Smooth muscle cell (in vitro differentiated cells): ENCODE measurements around the gene PSMA4. TPM values are rescaled to one million over a fixed set of nuclear protein-coding genes. Genes with fewer than 3 reads are reported as not detected.
A peak's percentile ranks its signal among the peaks of the same experiment; 100 is the strongest.
"Not testable (repeated sequence)": the region's sequence is repeated elsewhere in the genome, so short reads cannot be mapped to it uniquely, and the experiment has no call there.

Experiments
- DNase-seq: peaks from one replicate; lab custom pipeline; 2025; ENCODE audit not compliant: unreplicated experiment; lab: John Stamatoyannopoulos, UW
- H2AFZ ChIP-seq: fragments of 200-600 bp; sonication (generic); 2 replicates; pipeline ENCODE4 v1.6.0; 2016; ENCODE audit warnings: antibody characterized with exemption, low read depth, mild to moderate bottlenecking
- H3F3A ChIP-seq: fragments of 200-600 bp; sonication (generic); 2 replicates; pipeline ENCODE4 v1.6.0; 2017; ENCODE audit warnings: antibody characterized with exemption, low read depth
- H3K27ac ChIP-seq: fragments of 200-600 bp; sonication (generic); 2 replicates; pipeline ENCODE4 v1.5.1; 2016; ENCODE audit warnings: low read depth, mild to moderate bottlenecking
- H3K27me3 ChIP-seq: fragments of 200-600 bp; sonication (generic); 2 replicates; pipeline ENCODE4 v1.6.1; 2016; ENCODE audit warnings: low read depth, mild to moderate bottlenecking
- H3K36me3 ChIP-seq: fragments of 200-600 bp; sonication (generic); 2 replicates; pipeline ENCODE4 v1.5.1; 2016; ENCODE audit warnings: low read depth
- H3K4me1 ChIP-seq: fragments of 200-600 bp; sonication (generic); 2 replicates; pipeline ENCODE4 v1.5.1; 2016; ENCODE audit warnings: low read depth
- H3K4me2 ChIP-seq: fragments of 200-600 bp; sonication (generic); 2 replicates; pipeline ENCODE4 v1.6.0; 2016; ENCODE audit warnings: mild to moderate bottlenecking
- H3K4me3 ChIP-seq: fragments of 200-600 bp; sonication (generic); 2 replicates; pipeline ENCODE4 v1.5.1; 2016; ENCODE audit warnings: mild to moderate bottlenecking
- H3K79me2 ChIP-seq: fragments of 200-600 bp; sonication (generic); 2 replicates; pipeline ENCODE4 v1.6.0; 2016; ENCODE audit warnings: low read depth, mild to moderate bottlenecking
- H3K9ac ChIP-seq: fragments of 200-600 bp; sonication (generic); 2 replicates; pipeline ENCODE4 v1.6.0; 2016; ENCODE audit warnings: low read depth
- H3K9me3 ChIP-seq: fragments of 200-600 bp; sonication (generic); replicated peaks from 2 replicates; pipeline ENCODE4 v1.5.1; 2016; ENCODE audit warnings: low read depth
- H4K20me1 ChIP-seq: fragments of 200-600 bp; sonication (generic); 2 replicates; pipeline ENCODE4 v1.6.0; 2016; ENCODE audit warnings: low read depth
- CTCF ChIP-seq: fragments of 200-600 bp; sonication (generic); IDR thresholded peaks from 2 replicates; pipeline ENCODE4 v1.5.1; 2017; ENCODE audit warnings: borderline replicate concordance, mild to moderate bottlenecking, antibody characterized with exemption; ENCODE audit not compliant: insufficient read depth, poor library complexity, severe bottlenecking
- WGBS: methylation state at CpG from one replicate; pipeline ENCODE4 v1.1.7; 2016; ENCODE audit warnings: low lambda C conversion rate; 5-methylcytosine and 5-hydroxymethylcytosine counted together
- polyA plus RNA-seq: library from polyadenylated mRNA; unstranded; fragments of >200 nt; fragmentation: Nextera tagmentation; extraction: Ambion mirVana; gene quantifications from 2 replicates; pipeline ENCODE4 v1.2.1, GENCODE V29; 2016
- total RNA-seq: library from RNA; depleted of rRNA; stranded (reverse); fragments of >200 nt; gene quantifications from 2 replicates; pipeline ENCODE4 v1.2.3, GENCODE V29; 2014

The PSMA4 gene
- total and polyA plus RNA-seq, 2 experiments from 2014 or later, result 198 to 245 TPM

GRCh38 chr15:78533331-78533730 is 6.9 kb upstream of the PSMA4 start:
- no peak overlapping the region for H3K9ac ChIP-seq
- no peaks in the 10 kb centered on the region for H3K27me3 ChIP-seq
- H3K4me3 ChIP-seq, result no peak overlapping the region
- H3K27ac ChIP-seq, result no peak overlapping the region
- DNase-seq, result no peak
- TF ChIP-seq CTCF, result no peak
- no peak overlapping the region for H3K4me2 ChIP-seq
- no peaks in the 10 kb centered on the region for H3K79me2 ChIP-seq
- no peak overlapping the region for H2AFZ ChIP-seq
- no peaks in the 10 kb centered on the region for H3K4me1 ChIP-seq
- no peaks in the 10 kb centered on the region for H4K20me1 ChIP-seq
- H3K9me3 ChIP-seq, result no peaks in the 10 kb centered on the region
- H3K36me3 ChIP-seq, result no peaks in the 10 kb centered on the region
- H3F3A ChIP-seq, result no peaks in the 10 kb centered on the region
- WGBS, result 72% methylated on average over 2 of the region's 2 CpGs

- H3K27me3 ChIP-seq, result no peaks in the 10 kb centered on the region
- no peaks in the 10 kb centered on the region for H4K20me1 ChIP-seq
- no peak overlapping the region for H3K4me2 ChIP-seq
- peaks cover under 1% of the 10 kb centered on the region for H3K4me1 ChIP-seq
- no peaks in the 10 kb centered on the region for H3K36me3 ChIP-seq
- no peak for DNase-seq
- no peak overlapping the region for H3K4me3 ChIP-seq
- H3K79me2 ChIP-seq, result peaks cover 7% of the 10 kb centered on the region
- H3F3A ChIP-seq, result no peaks in the 10 kb centered on the region
- no peak for TF ChIP-seq CTCF
- no peak overlapping the region for H2AFZ ChIP-seq
- H3K9me3 ChIP-seq, result no peaks in the 10 kb centered on the region
- H3K9ac ChIP-seq, result no peak overlapping the region
- WGBS, result 96% methylated on average over 1 of the region's 1 CpG
- H3K27ac ChIP-seq, result no peak overlapping the region
Measured at GRCh38 chr15:78536134-78536533, 4.1 kb upstream of the PSMA4 start.

GRCh38 chr15:78537266-78537905 is 2.9 kb upstream of the PSMA4 start:
- no peak overlapping the region for H3K9ac ChIP-seq
- peaks cover 9% of the 10 kb centered on the region for H3K4me1 ChIP-seq
- no peak overlapping the region for H3K4me3 ChIP-seq
- H4K20me1 ChIP-seq, result peaks cover 6% of the 10 kb centered on the region
- peaks cover 19% of the 10 kb centered on the region for H3K79me2 ChIP-seq
- H3K9me3 ChIP-seq, result no peaks in the 10 kb centered on the region
- H3K36me3 ChIP-seq, result peaks cover 3% of the 10 kb centered on the region
- no peak overlapping the region for H3K4me2 ChIP-seq
- no peak for TF ChIP-seq CTCF
- no peak overlapping the region for H2AFZ ChIP-seq
- no peaks in the 10 kb centered on the region for H3K27me3 ChIP-seq
- H3F3A ChIP-seq, result no peaks in the 10 kb centered on the region
- H3K27ac ChIP-seq, result no peak overlapping the region
- no peak for DNase-seq
- WGBS, result 86% methylated on average over 5 of the region's 5 CpGs

GRCh38 chr15:78538358-78538757 is 1.9 kb upstream of the PSMA4 start:
- TF ChIP-seq CTCF, result no peak

GRCh38 chr15:78539464-78540140 is 642 bp upstream of the PSMA4 start:
- not testable (repeated sequence) for H3K27me3 ChIP-seq, DNase-seq
- 89% methylated on average over 18 of the region's 18 CpGs for WGBS

More at GRCh38 chr15:78538358-78538757, 1.9 kb upstream of the PSMA4 start:
- Histone ChIP-seq H3K79me2 (peaks cover 23% of the 10 kb centered on the region), H2AFZ (no peak overlapping the region), H3K4me3 (no peak overlapping the region), H3K9me3 (no peaks in the 10 kb centered on the region), H3K36me3 (peaks cover 10% of the 10 kb centered on the region), H3K4me2 (no peak overlapping the region), H3K27me3 (no peaks in the 10 kb centered on the region), H3K4me1 (peaks cover 9% of the 10 kb centered on the region), H3K27ac (no peak overlapping the region), H3K9ac (no peak overlapping the region), H4K20me1 (peaks cover 6% of the 10 kb centered on the region), H3F3A (no peaks in the 10 kb centered on the region)
- no peak for DNase-seq
- WGBS, result 94% methylated on average over 1 of the region's 1 CpG

More at GRCh38 chr15:78539464-78540140, 642 bp upstream of the PSMA4 start:
- Histone ChIP-seq H3K36me3 (peaks cover 10% of the 10 kb centered on the region), H3K4me2 (peak overlapping the region; percentile 97), H3K9ac (peak overlapping the region; percentile 98), H3K79me2 (peaks cover 23% of the 10 kb centered on the region), H2AFZ (peak overlapping the region; percentile 94), H3K27ac (peak overlapping the region; percentile 95), H3K4me3 (peak overlapping the region; percentile 90)
- H3K9me3 ChIP-seq, H3K4me1 ChIP-seq, H3F3A ChIP-seq, H4K20me1 ChIP-seq: not testable (repeated sequence)
